GM18508 (cell line): ENCODE results near the gene CBFA2T3.

ENCODE experiments used
- ATAC-seq: cut with Tn5 transposase; IDR thresholded peaks from one replicate; pipeline ENCODE4 v1.9.1; 2021; ENCODE audit warnings: moderate number of reproducible peaks; ENCODE audit not compliant: insufficient read depth, unreplicated experiment

CBFA2T3 gene

GRCh38 chr16:88979353-88980015 is 2.5 kb upstream of the CBFA2T3 start:
- ATAC-seq, result no peak

- no peak for ATAC-seq
These were observed 1.8 kb upstream of the CBFA2T3 start for GRCh38 chr16:88978608-88979346.

GRCh38 chr16:88977812-88978607 is 1.0 kb upstream of the CBFA2T3 start:
- no peak for ATAC-seq

GRCh38 chr16:88976366-88977017 is 515 bp downstream of the CBFA2T3 start:
- ATAC-seq, result no peak

- ATAC-seq, result no peak
These were observed 1.4 kb downstream of the CBFA2T3 start for GRCh38 chr16:88975511-88976061.

GRCh38 chr16:88974916-88975215 is 2.1 kb downstream of the CBFA2T3 start:
- no peak for ATAC-seq

GRCh38 chr16:88974080-88974915 is 2.7 kb downstream of the CBFA2T3 start:
- ATAC-seq, result no peak

- ATAC-seq, result no peak
These were observed 3.5 kb downstream of the CBFA2T3 start for GRCh38 chr16:88973415-88974050.

- no peak for ATAC-seq
These were observed 4.0 kb downstream of the CBFA2T3 start for GRCh38 chr16:88973007-88973410.

GRCh38 chr16:88972349-88972748 is 4.7 kb downstream of the CBFA2T3 start:
- no peak for ATAC-seq

- no peak for ATAC-seq
These were observed 5.5 kb downstream of the CBFA2T3 start for GRCh38 chr16:88971371-88972097.

GRCh38 chr16:88970539-88971065 is 6.4 kb downstream of the CBFA2T3 start:
- ATAC-seq, result no peak

GRCh38 chr16:88970050-88970449 is 7.0 kb downstream of the CBFA2T3 start:
- no peak for ATAC-seq

- ATAC-seq, result no peak
These were observed 7.6 kb downstream of the CBFA2T3 start for GRCh38 chr16:88969361-88969831.

- no peak for ATAC-seq
These were observed 8.3 kb downstream of the CBFA2T3 start for GRCh38 chr16:88968589-88969280.

GRCh38 chr16:88967830-88968588 is 9.0 kb downstream of the CBFA2T3 start:
- ATAC-seq, result no peak
